ENCODE results near the gene NT5C1A.

DNA sequence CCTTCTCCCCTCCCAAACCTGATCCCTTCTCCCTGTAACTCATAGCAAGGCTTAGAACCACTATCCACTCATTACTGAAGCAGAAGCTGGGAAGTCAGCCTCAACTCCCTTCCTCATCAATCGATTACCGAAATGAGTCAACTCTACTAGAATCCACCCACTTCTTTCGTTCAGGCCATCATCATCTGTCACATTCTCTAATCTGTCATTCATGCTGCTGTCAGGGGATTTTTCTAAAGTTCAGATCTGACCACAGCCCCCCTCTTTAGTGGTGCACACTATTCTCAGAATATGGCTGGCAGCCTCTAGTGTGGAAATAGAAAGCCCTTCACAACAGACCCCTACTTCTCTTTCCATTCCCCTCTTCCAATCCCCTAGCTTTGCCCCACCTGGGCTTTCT is 5.1 kb downstream of the NT5C1A start:
- TF ChIP-seq, protein P1, sequence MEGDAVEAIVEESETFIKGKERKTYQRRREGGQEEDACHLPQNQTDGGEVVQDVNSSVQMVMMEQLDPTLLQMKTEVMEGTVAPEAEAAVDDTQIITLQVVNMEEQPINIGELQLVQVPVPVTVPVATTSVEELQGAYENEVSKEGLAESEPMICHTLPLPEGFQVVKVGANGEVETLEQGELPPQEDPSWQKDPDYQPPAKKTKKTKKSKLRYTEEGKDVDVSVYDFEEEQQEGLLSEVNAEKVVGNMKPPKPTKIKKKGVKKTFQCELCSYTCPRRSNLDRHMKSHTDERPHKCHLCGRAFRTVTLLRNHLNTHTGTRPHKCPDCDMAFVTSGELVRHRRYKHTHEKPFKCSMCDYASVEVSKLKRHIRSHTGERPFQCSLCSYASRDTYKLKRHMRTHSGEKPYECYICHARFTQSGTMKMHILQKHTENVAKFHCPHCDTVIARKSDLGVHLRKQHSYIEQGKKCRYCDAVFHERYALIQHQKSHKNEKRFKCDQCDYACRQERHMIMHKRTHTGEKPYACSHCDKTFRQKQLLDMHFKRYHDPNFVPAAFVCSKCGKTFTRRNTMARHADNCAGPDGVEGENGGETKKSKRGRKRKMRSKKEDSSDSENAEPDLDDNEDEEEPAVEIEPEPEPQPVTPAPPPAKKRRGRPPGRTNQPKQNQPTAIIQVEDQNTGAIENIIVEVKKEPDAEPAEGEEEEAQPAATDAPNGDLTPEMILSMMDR (IDR thresholded peaks at IDR 0.05; ENCODE audit: low read depth, low read length), result no peak
- TF ChIP-seq EZH2phosphoT487 (IDR thresholded peaks at IDR 0.05; ENCODE audit: low read depth), result no peak
